H9 (cell line): ENCODE results near the gene REEP1. TPM values are rescaled to one million over a fixed set of nuclear protein-coding genes. Genes with fewer than 3 reads are reported as not detected.

Experiments
- DNase-seq: peaks from one replicate; pipeline ENCODE4 v3.0.0-alpha.2; 2017
- H2AFZ ChIP-seq: one replicate; pipeline ENCODE4 v1.6.1; 2013; ENCODE audit warnings: mild to moderate bottlenecking, low read length, control low read depth, moderate library complexity
- H2AK5ac ChIP-seq: 2 replicates; pipeline ENCODE4 v1.6.1; 2013; ENCODE audit warnings: low read length, control low read depth, mixed read lengths; ENCODE audit not compliant: insufficient read length
- H2BK120ac ChIP-seq: one replicate; pipeline ENCODE4 v1.6.1; 2013; ENCODE audit warnings: low read depth, mild to moderate bottlenecking, low read length, control low read depth, inconsistent platforms; ENCODE audit not compliant: poor library complexity, severe bottlenecking
- H2BK12ac ChIP-seq: 2 replicates; pipeline ENCODE4 v1.6.1; 2013; ENCODE audit warnings: low read length, control low read depth, mixed read lengths, low read depth; ENCODE audit not compliant: insufficient read length
- H2BK15ac ChIP-seq: 2 replicates; pipeline ENCODE4 v1.6.1; 2013; ENCODE audit warnings: low read depth, low read length, control low read depth
- H2BK20ac ChIP-seq: one replicate; pipeline ENCODE4 v1.6.1; 2013; ENCODE audit warnings: low read depth, mild to moderate bottlenecking, low read length, control low read depth, inconsistent platforms; ENCODE audit not compliant: poor library complexity, severe bottlenecking
- H2BK5ac ChIP-seq: 2 replicates; pipeline ENCODE4 v1.6.1; 2013; ENCODE audit warnings: low read length, control low read depth, mixed read lengths; ENCODE audit not compliant: insufficient read length
- H3K14ac ChIP-seq: 2 replicates; pipeline ENCODE4 v1.6.1; 2013; ENCODE audit warnings: low read length, control low read depth; ENCODE audit not compliant: insufficient read depth
- H3K18ac ChIP-seq: 2 replicates; pipeline ENCODE4 v1.6.1; 2013; ENCODE audit warnings: low read depth, mild to moderate bottlenecking, mixed read lengths, low read length, control low read depth; ENCODE audit not compliant: insufficient read length
- H3K23ac ChIP-seq: 2 replicates; pipeline ENCODE4 v1.6.1; 2013; ENCODE audit warnings: low read length, control low read depth, mixed read lengths, low read depth; ENCODE audit not compliant: insufficient read length
- H3K23me2 ChIP-seq: 2 replicates; pipeline ENCODE4 v1.6.1; 2013; ENCODE audit warnings: low read depth, mild to moderate bottlenecking, mixed read lengths, low read length, control low read depth; ENCODE audit not compliant: insufficient read length, poor library complexity, severe bottlenecking
- H3K27ac ChIP-seq: 2 replicates; pipeline ENCODE4 v1.5.1; 2013; ENCODE audit warnings: low read length, control low read depth, mixed read lengths, low read depth; ENCODE audit not compliant: insufficient read length
- H3K27me3 ChIP-seq: 2 replicates; pipeline ENCODE4 v1.6.1; 2013; ENCODE audit warnings: low read length, control low read depth, inconsistent platforms; ENCODE audit not compliant: insufficient read depth
- H3K4ac ChIP-seq: 2 replicates; pipeline ENCODE4 v1.6.1; 2013; ENCODE audit warnings: low read depth, mild to moderate bottlenecking, control low read depth, inconsistent platforms, low read length, moderate library complexity
- H3K4me1 ChIP-seq: 2 replicates; pipeline ENCODE4 v1.6.1; 2013; ENCODE audit warnings: low read length, control low read depth, inconsistent platforms; ENCODE audit not compliant: insufficient read depth
- H3K4me2 ChIP-seq: 2 replicates; pipeline ENCODE4 v1.6.1; 2013; ENCODE audit warnings: low read length, control low read depth, mixed read lengths; ENCODE audit not compliant: insufficient read length, insufficient read depth
- H3K56ac ChIP-seq: 2 replicates; pipeline ENCODE4 v1.6.1; 2013; ENCODE audit warnings: low read depth, mild to moderate bottlenecking, mixed read lengths, low read length, control low read depth; ENCODE audit not compliant: insufficient read length
- H3K79me1 ChIP-seq: 2 replicates; pipeline ENCODE4 v1.6.1; 2013; ENCODE audit warnings: low read depth, mild to moderate bottlenecking, moderate library complexity, low read length, control low read depth, inconsistent platforms; ENCODE audit not compliant: insufficient read depth, poor library complexity, severe bottlenecking
- H3K79me2 ChIP-seq: 2 replicates; pipeline ENCODE4 v1.6.1; 2013; ENCODE audit warnings: low read length, control low read depth, inconsistent platforms; ENCODE audit not compliant: insufficient read depth
- H3K9ac ChIP-seq: 2 replicates; pipeline ENCODE4 v1.6.1; 2013; ENCODE audit warnings: low read length, control low read depth, mixed read lengths; ENCODE audit not compliant: insufficient read length; ENCODE audit errors: extremely low read depth
- H3K9me3 ChIP-seq: one replicate; pipeline ENCODE4 v1.6.1; 2013; ENCODE audit warnings: low read depth, low read length, inconsistent platforms; ENCODE audit not compliant: control insufficient read depth
- H3T11ph ChIP-seq: one replicate; pipeline ENCODE4 v1.6.1; 2013; ENCODE audit warnings: mild to moderate bottlenecking, low read length, control low read depth, inconsistent platforms
- H4K20me1 ChIP-seq: one replicate; pipeline ENCODE4 v1.6.1; 2013; ENCODE audit not compliant: control insufficient read depth, insufficient read length, insufficient read depth
- H4K5ac ChIP-seq: 2 replicates; pipeline ENCODE4 v1.6.1; 2013; ENCODE audit warnings: low read depth, mild to moderate bottlenecking, mixed read lengths, low read length, control low read depth; ENCODE audit not compliant: insufficient read length
- H4K8ac ChIP-seq: replicated peaks from 2 replicates; pipeline ENCODE4 v1.6.1; 2013; ENCODE audit warnings: low read length, control low read depth, mixed read lengths, low read depth; ENCODE audit not compliant: insufficient read length
- H4K91ac ChIP-seq: 2 replicates; pipeline ENCODE4 v1.6.1; 2013; ENCODE audit warnings: low read depth, mild to moderate bottlenecking, moderate library complexity, mixed read lengths, low read length, control low read depth; ENCODE audit not compliant: insufficient read length
- H3K27ac Mint-ChIP-seq, 3 experiments: 2 replicates in 2 of 3; 3 replicates in 1 of 3; pipeline ENCODE4 v1.8.0; 2020 to 2021; ENCODE audit warnings: mixed read lengths in 3 of 3, mild to moderate bottlenecking in 1 of 3, moderate library complexity in 1 of 3
- H3K27me3 Mint-ChIP-seq: 2 replicates; pipeline ENCODE4 v1.8.0; 2021; ENCODE audit warnings: low read depth, mild to moderate bottlenecking, moderate library complexity, mixed read lengths
- H3K36me3 Mint-ChIP-seq, 3 experiments: 2 replicates in 2 of 3; 3 replicates in 1 of 3; pipeline ENCODE4 v1.8.0; 2020 to 2021; ENCODE audit warnings: low read depth in 3 of 3, mixed read lengths in 3 of 3; ENCODE audit not compliant: insufficient read depth in 1 of 3
- H3K4me1 Mint-ChIP-seq, 2 experiments: 2 replicates each; pipeline ENCODE4 v1.8.0; 2020; ENCODE audit warnings: mixed read lengths in 2 of 2
- H3K4me3 Mint-ChIP-seq, 2 experiments: 2 replicates in 1 of 2; 3 replicates in 1 of 2; pipeline ENCODE4 v1.8.0; 2020 to 2021; ENCODE audit warnings: mild to moderate bottlenecking in 2 of 2, mixed read lengths in 2 of 2, moderate library complexity in 1 of 2
- H3K9me3 Mint-ChIP-seq, 2 experiments: 2 replicates in 1 of 2; 3 replicates in 1 of 2; pipeline ENCODE4 v1.8.0; 2020; ENCODE audit warnings: mild to moderate bottlenecking in 2 of 2, mixed read lengths in 2 of 2, moderate library complexity in 1 of 2
- WGBS: extraction: QIAGEN DNeasy Blood & Tissue Kit; methylation state at CpG from one replicate; pipeline ENCODE4 v1.1.7; 2013; ENCODE audit warnings: missing lambda C conversion rate, low lambda C conversion rate, mixed read lengths; ENCODE audit not compliant: insufficient read length; ENCODE audit errors: extremely low coverage; 5-methylcytosine and 5-hydroxymethylcytosine counted together
- total RNA-seq: library from RNA; stranded (reverse); gene quantifications from 2 replicates; pipeline ENCODE4 v1.2.1, GENCODE V29; 2021
- TF ChIP-seq, protein P1 (sequence below): fragments of 200-600 bp; sonication (generic); conservative IDR thresholded peaks from 3 replicates; pipeline ENCODE4 v1.8.0; 2021; ENCODE audit warnings: antibody characterized with exemption, mild to moderate bottlenecking

Gene REEP1
- total RNA-seq, 1 experiment from 2014 or later: 1.3 TPM

DNA sequence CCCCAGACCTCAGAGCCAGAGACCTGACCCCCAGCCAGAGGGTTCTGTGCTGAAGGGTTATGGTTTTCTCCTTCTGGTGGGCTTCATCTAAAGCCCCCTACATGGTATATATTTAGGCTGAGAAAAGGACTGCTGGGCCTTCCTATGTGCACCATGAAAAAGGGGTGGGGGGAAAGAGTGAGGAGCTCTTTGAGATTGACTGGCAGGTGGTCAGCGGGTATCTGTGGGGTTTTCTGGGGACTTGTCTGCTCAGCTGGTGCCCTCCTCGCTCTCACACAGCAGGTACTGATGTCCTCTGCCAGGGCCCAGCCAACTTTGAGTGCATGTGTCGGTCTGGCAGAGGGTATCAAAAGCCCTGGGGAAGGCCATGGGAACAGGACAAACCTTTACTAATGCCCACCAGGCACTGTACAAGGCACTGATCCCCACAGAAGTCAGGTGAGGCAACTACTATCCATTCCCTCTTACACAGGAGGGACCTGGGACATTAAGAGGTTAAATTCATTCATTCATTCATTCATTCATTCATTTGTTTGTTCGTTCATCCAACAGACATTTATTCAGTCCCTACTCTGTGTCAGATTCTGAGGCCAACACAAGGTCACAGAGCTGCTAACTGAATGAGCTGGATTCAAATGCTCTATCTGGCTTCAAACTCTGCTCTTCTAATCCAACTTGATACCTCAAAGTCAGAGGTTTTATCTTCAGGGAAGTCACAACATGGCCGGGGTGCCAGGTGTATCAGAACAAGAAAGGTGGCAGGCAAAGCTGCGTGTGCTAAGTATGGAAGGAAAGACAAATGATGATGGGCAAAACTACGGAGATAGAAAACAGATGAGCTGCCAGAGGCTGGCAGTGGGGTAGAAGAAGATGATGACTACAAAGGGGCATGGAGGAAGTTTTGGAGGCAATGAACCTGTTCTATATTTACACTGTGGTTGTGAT is 44.6 kb downstream of the REEP1 start:
- Histone ChIP-seq H2AFZ (no peak overlapping the region), H3K4me2 (no peak overlapping the region), H2BK120ac (no peak overlapping the region), H3T11ph (no peak overlapping the region), H4K20me1 (no peaks in the 10 kb centered on the region), H3K79me2 (no peaks in the 10 kb centered on the region), H3K14ac (no peak overlapping the region), H4K5ac (no peak overlapping the region), H3K23ac (no peak overlapping the region), H4K91ac (no peak overlapping the region), H3K4me1 (no peaks in the 10 kb centered on the region), H2BK20ac (no peak overlapping the region), H3K18ac (no peak overlapping the region), H3K56ac (no peak overlapping the region), H2BK15ac (no peak overlapping the region), H3K27ac (no peak overlapping the region), H4K8ac (no peak overlapping the region), H3K4ac (no peak overlapping the region), H3K79me1 (no peaks in the 10 kb centered on the region), H3K23me2 (no peaks in the 10 kb centered on the region), H2AK5ac (no peak overlapping the region), H3K27me3 (no peaks in the 10 kb centered on the region), H2BK5ac (no peak overlapping the region), H3K9ac (no peak overlapping the region), H2BK12ac (no peak overlapping the region), H3K9me3 (no peaks in the 10 kb centered on the region)
- H3K27me3 Mint-ChIP-seq: peaks cover 9% of the 10 kb centered on the region
- no peak for DNase-seq
- H3K4me1 Mint-ChIP-seq: no peaks in the 10 kb centered on the region
- no CpG with 5 or more reads among the region's 7 CpGs for WGBS
- peak overlapping the region in 1 of 3 experiments; percentile 81; a peak in 1 of 7 replicates for H3K27ac Mint-ChIP-seq
- H3K4me3 Mint-ChIP-seq: no peak overlapping the region
- TF ChIP-seq, protein P1, sequence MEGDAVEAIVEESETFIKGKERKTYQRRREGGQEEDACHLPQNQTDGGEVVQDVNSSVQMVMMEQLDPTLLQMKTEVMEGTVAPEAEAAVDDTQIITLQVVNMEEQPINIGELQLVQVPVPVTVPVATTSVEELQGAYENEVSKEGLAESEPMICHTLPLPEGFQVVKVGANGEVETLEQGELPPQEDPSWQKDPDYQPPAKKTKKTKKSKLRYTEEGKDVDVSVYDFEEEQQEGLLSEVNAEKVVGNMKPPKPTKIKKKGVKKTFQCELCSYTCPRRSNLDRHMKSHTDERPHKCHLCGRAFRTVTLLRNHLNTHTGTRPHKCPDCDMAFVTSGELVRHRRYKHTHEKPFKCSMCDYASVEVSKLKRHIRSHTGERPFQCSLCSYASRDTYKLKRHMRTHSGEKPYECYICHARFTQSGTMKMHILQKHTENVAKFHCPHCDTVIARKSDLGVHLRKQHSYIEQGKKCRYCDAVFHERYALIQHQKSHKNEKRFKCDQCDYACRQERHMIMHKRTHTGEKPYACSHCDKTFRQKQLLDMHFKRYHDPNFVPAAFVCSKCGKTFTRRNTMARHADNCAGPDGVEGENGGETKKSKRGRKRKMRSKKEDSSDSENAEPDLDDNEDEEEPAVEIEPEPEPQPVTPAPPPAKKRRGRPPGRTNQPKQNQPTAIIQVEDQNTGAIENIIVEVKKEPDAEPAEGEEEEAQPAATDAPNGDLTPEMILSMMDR: no peak
- no peaks in the 10 kb centered on the region for H3K36me3 Mint-ChIP-seq
- H3K9me3 Mint-ChIP-seq: no peaks in the 10 kb centered on the region
